Liver (tissue), 9 donors: ENCODE measurements around the gene TRPM2. TPM values are rescaled to one million over a fixed set of nuclear protein-coding genes. Genes with fewer than 3 reads are reported as not detected.
"Not testable (repeated sequence)": the region's sequence is repeated elsewhere in the genome, so short reads cannot be mapped to it uniquely, and the experiment has no call there.

Experiments used
- DNase-seq: peaks from one replicate; pipeline ENCODE4 v3.0.0-alpha.2; 2017; ENCODE audit warnings: low spot score
- H3K27ac ChIP-seq, 2 donors: one replicate each; pipeline ENCODE4 v1.7.0; 2013; ENCODE audit warnings: inconsistent platforms in 2 of 2, low read length in 2 of 2, control low read depth in 1 of 2, low read depth in 1 of 2, mild to moderate bottlenecking in 1 of 2
- H3K27me3 ChIP-seq, 4 donors: one replicate each; pipeline versions ENCODE4 v1.6.1 to v1.7.0; 2013; ENCODE audit warnings: low read length in 3 of 4, inconsistent platforms in 1 of 4, mild to moderate bottlenecking in 1 of 4, moderate library complexity in 1 of 4; ENCODE audit not compliant: control insufficient read depth in 4 of 4, insufficient read depth in 4 of 4
- H3K36me3 ChIP-seq, 4 donors: one replicate each; pipeline versions ENCODE4 v1.6.1 to v1.7.0; 2013; ENCODE audit warnings: low read length in 3 of 4, mild to moderate bottlenecking in 3 of 4, low read depth in 1 of 4, moderate library complexity in 1 of 4; ENCODE audit not compliant: control insufficient read depth in 4 of 4, insufficient read depth in 3 of 4
- H3K4me1 ChIP-seq, 4 donors: one replicate each; pipeline versions ENCODE4 v1.6.1 to v1.7.0; 2013; ENCODE audit warnings: low read length in 3 of 4, mild to moderate bottlenecking in 3 of 4, moderate library complexity in 1 of 4; ENCODE audit not compliant: control insufficient read depth in 4 of 4, insufficient read depth in 4 of 4
- H3K4me3 ChIP-seq, 3 donors: one replicate each; pipeline versions ENCODE4 v1.6.1 to v1.7.0; 2013; ENCODE audit warnings: low read length in 3 of 3, control low read depth in 1 of 3, low read depth in 1 of 3, mild to moderate bottlenecking in 1 of 3
- H3K9ac ChIP-seq, 2 donors: one replicate each; pipeline ENCODE4 v1.7.0; 2013; ENCODE audit warnings: low read length in 2 of 2, mild to moderate bottlenecking in 2 of 2, moderate library complexity in 2 of 2, control low read depth in 1 of 2, low read depth in 1 of 2
- H3K9me3 ChIP-seq, 4 donors: one replicate each; pipeline versions ENCODE4 v1.6.1 to v1.7.0; 2013; ENCODE audit warnings: low read length in 3 of 4; ENCODE audit not compliant: control insufficient read depth in 4 of 4
- EGR1 ChIP-seq, 2 donors: IDR thresholded peaks; 2 replicates each; pipeline ENCODE4 v1.6.1; 2016 to 2018; ENCODE audit warnings: antibody characterized with exemption in 2 of 2, low read depth in 2 of 2
- FOXA1 ChIP-seq: IDR thresholded peaks from 2 replicates; pipeline ENCODE4 v1.6.1; 2016; ENCODE audit warnings: antibody characterized with exemption
- FOXA2 ChIP-seq: IDR thresholded peaks from 2 replicates; pipeline ENCODE4 v1.6.1; 2016; ENCODE audit warnings: antibody characterized with exemption
- GABPA ChIP-seq, 2 donors: IDR thresholded peaks in 1 of 2; conservative IDR thresholded peaks in 1 of 2; 2 replicates each; pipeline ENCODE4 v1.6.1; 2016; ENCODE audit warnings: antibody characterized with exemption in 2 of 2, mild to moderate bottlenecking in 1 of 2, moderate library complexity in 1 of 2
- HNF4A ChIP-seq, 2 donors: conservative IDR thresholded peaks; 2 replicates each; pipeline ENCODE4 v1.6.1; 2016; ENCODE audit warnings: antibody characterized with exemption in 2 of 2, mild to moderate bottlenecking in 2 of 2
- NR2F2 ChIP-seq: IDR thresholded peaks from 2 replicates; pipeline ENCODE4 v1.6.1; 2016; ENCODE audit warnings: antibody characterized with exemption
- RAD21 ChIP-seq, 2 donors: IDR thresholded peaks; 2 replicates each; pipeline ENCODE4 v1.6.1; 2016; ENCODE audit warnings: antibody characterized with exemption in 2 of 2, mild to moderate bottlenecking in 2 of 2
- RXRA ChIP-seq, 2 donors: IDR thresholded peaks; 2 replicates each; pipeline ENCODE4 v1.6.1; 2017 to 2018; ENCODE audit warnings: antibody characterized with exemption in 2 of 2, mild to moderate bottlenecking in 1 of 2
- SP1 ChIP-seq: IDR thresholded peaks from 2 replicates; pipeline ENCODE4 v1.6.1; 2018; ENCODE audit warnings: antibody characterized with exemption, mild to moderate bottlenecking
- TAF1 ChIP-seq: conservative IDR thresholded peaks from 2 replicates; pipeline ENCODE4 v1.6.1; 2016; ENCODE audit warnings: antibody characterized with exemption, mild to moderate bottlenecking
- YY1 ChIP-seq: IDR thresholded peaks from 2 replicates; pipeline ENCODE4 v1.6.1; 2016; ENCODE audit warnings: antibody characterized with exemption, mild to moderate bottlenecking
- ZBTB33 ChIP-seq: IDR thresholded peaks from 2 replicates; pipeline ENCODE4 v1.6.1; 2016; ENCODE audit warnings: antibody characterized with exemption
- WGBS: extraction: QIAGEN DNeasy Blood & Tissue Kit; methylation state at CpG from one replicate; pipeline ENCODE4 v1.1.7; 2013; 5-methylcytosine and 5-hydroxymethylcytosine counted together
- polyA plus RNA-seq, 2 donors: library from polyadenylated mRNA; stranded (reverse) in 1 of 2; unstranded in 1 of 2; fragments of 200-250 nt in 1 of 2; fragments of >200 nt in 1 of 2; fragmentation: Nextera tagmentation in 1 of 2; extraction: Ambion mirVana in 1 of 2; gene quantifications; one replicate each; pipeline versions ENCODE4 v1.2.1 to v1.2.3, GENCODE V29; 2013 to 2015
- total RNA-seq, 2 donors: library from RNA; depleted of rRNA; stranded (reverse); fragments of >200 nt; gene quantifications; one replicate each; pipeline ENCODE4 v1.2.3, GENCODE V29; 2014
- TF ChIP-seq, protein P1 (sequence below): IDR thresholded peaks from 2 replicates; pipeline ENCODE4 v1.6.1; 2016; ENCODE audit warnings: antibody characterized with exemption
- TF ChIP-seq, protein P2 (sequence below): fragments of 150-350 bp; IDR thresholded peaks from 2 replicates; pipeline ENCODE4 v1.5.1; 2017; ENCODE audit warnings: improper control_type of control experiment, low read depth, low read length; ENCODE audit not compliant: missing input control
- donor health status: healthy.
- donor health status: healthy.
- donor health status: healthy.
- donor health status: healthy.
- donor health status: healthy.

Gene TRPM2
- total and polyA plus RNA-seq, 4 donors, result 0.43 to 1.3 (median 0.63) TPM

GRCh38 chr21:44403106-44404020 is 49.9 kb downstream of the TRPM2 start:
- H3K36me3 ChIP-seq, result no peaks in the 10 kb centered on the region
- H3K9ac ChIP-seq, result no peak overlapping the region
- no peak overlapping the region for H3K4me3 ChIP-seq
- 88% methylated on average over 3 of the region's 3 CpGs for WGBS
- no peaks in the 10 kb centered on the region for H3K27me3 ChIP-seq
- H3K9me3 ChIP-seq, result no peaks in the 10 kb centered on the region
- no peaks in the 10 kb centered on the region for H3K4me1 ChIP-seq
- no peak for DNase-seq
- no peak overlapping the region for H3K27ac ChIP-seq
- TF ChIP-seq ZBTB33 (no peak), EGR1 (IDR thresholded peaks at IDR 0.05; ENCODE audit: low read depth in 2 of 2) (no peak), HNF4A (conservative IDR thresholded peaks at IDR 0.05) (no peak), RAD21 (IDR thresholded peaks at IDR 0.05) (no peak), TAF1 (no peak), GABPA (IDR thresholded peaks at IDR 0.05 in 1 of 2, conservative IDR thresholded peaks at IDR 0.05 in 1 of 2) (no peak), YY1 (no peak), RXRA (IDR thresholded peaks at IDR 0.05) (no peak), FOXA1 (no peak), FOXA2 (no peak), SP1 (no peak), NR2F2 (no peak)
- TF ChIP-seq, protein P1, sequence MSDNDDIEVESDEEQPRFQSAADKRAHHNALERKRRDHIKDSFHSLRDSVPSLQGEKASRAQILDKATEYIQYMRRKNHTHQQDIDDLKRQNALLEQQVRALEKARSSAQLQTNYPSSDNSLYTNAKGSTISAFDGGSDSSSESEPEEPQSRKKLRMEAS, result no peak
- TF ChIP-seq, protein P2, sequence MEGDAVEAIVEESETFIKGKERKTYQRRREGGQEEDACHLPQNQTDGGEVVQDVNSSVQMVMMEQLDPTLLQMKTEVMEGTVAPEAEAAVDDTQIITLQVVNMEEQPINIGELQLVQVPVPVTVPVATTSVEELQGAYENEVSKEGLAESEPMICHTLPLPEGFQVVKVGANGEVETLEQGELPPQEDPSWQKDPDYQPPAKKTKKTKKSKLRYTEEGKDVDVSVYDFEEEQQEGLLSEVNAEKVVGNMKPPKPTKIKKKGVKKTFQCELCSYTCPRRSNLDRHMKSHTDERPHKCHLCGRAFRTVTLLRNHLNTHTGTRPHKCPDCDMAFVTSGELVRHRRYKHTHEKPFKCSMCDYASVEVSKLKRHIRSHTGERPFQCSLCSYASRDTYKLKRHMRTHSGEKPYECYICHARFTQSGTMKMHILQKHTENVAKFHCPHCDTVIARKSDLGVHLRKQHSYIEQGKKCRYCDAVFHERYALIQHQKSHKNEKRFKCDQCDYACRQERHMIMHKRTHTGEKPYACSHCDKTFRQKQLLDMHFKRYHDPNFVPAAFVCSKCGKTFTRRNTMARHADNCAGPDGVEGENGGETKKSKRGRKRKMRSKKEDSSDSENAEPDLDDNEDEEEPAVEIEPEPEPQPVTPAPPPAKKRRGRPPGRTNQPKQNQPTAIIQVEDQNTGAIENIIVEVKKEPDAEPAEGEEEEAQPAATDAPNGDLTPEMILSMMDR, result no peak

DNA sequence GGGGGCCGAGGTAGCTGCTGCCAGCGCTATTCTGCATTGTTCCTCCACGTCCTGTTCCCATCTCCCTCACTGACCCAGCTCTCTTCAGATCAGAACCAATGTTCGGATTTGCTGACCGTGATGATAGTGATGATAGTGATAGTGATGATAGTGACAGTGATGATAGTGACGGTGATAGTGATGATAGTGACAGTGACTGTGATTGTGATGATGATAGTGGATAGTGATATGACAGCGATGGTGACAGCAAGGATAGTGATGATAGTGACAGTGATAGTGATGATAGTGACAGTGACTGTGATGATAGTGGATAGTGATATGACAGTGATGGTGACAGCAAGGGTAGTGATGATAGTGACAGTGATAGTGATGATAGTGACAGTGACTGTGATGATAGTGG is 51.1 kb downstream of the TRPM2 start:
- H3K36me3 ChIP-seq, DNase-seq, H3K27ac ChIP-seq, H3K4me1 ChIP-seq, H3K27me3 ChIP-seq, H3K4me3 ChIP-seq, H3K9ac ChIP-seq, H3K9me3 ChIP-seq: not testable (repeated sequence)
- WGBS, result 91% methylated on average over 7 of the region's 7 CpGs
